Activated T-cell treated with anti-CD3 and anti-CD28 coated beads, Interleukin-2, amount 50 U/mL, for 48 hours (primary cell): ENCODE results near the gene C6orf163.
A peak's percentile ranks its signal among the peaks of the same experiment; 100 is the strongest.

Experiments used
- DNase-seq, 2 experiments: peaks; one replicate each; pipeline ENCODE4 v3.0.0-alpha.2; 2020

Gene C6orf163

GRCh38 chr6:87357479-87358196 lies 13.0 kb downstream of the C6orf163 start:
- DNase-seq = no peak

- DNase-seq = no peak
Observed at GRCh38 chr6:87364602-87365252, 20.1 kb downstream of the C6orf163 start.

GRCh38 chr6:87366072-87366827 lies 21.6 kb downstream of the C6orf163 start:
- DNase-seq = no peak

GRCh38 chr6:87366899-87367298 lies 22.3 kb downstream of the C6orf163 start:
- no peak for DNase-seq

GRCh38 chr6:87373377-87373776 lies 28.8 kb downstream of the C6orf163 start:
- no peak for DNase-seq

- DNase-seq = no peak
Observed at GRCh38 chr6:87375315-87375714, 30.7 kb downstream of the C6orf163 start.

GRCh38 chr6:87376643-87377042 lies 32.0 kb downstream of the C6orf163 start:
- no peak for DNase-seq

- no peak for DNase-seq
Observed at GRCh38 chr6:87378947-87379346, 34.3 kb downstream of the C6orf163 start.

GRCh38 chr6:87382861-87383260 lies 38.2 kb downstream of the C6orf163 start:
- DNase-seq = no peak

- DNase-seq = no peak
Observed at GRCh38 chr6:87384038-87384437, 39.4 kb downstream of the C6orf163 start.

GRCh38 chr6:87384449-87384848 lies 39.8 kb downstream of the C6orf163 start:
- no peak for DNase-seq

- no peak for DNase-seq
Observed at GRCh38 chr6:87391334-87391733, 46.7 kb downstream of the C6orf163 start.

- DNase-seq = peak; percentile 36 to 49
Observed at GRCh38 chr6:87393026-87393622, 48.5 kb downstream of the C6orf163 start.

- DNase-seq = no peak
Observed at GRCh38 chr6:87395431-87395830, 50.8 kb downstream of the C6orf163 start.

GRCh38 chr6:87396595-87397392 lies 52.2 kb downstream of the C6orf163 start:
- DNase-seq = no peak

- DNase-seq = no peak
Observed at GRCh38 chr6:87397656-87398055, 53.0 kb downstream of the C6orf163 start.

- no peak for DNase-seq
Observed at GRCh38 chr6:87401832-87402231, 57.2 kb downstream of the C6orf163 start.

- DNase-seq = no peak
Observed at GRCh38 chr6:87407561-87407900, 62.9 kb downstream of the C6orf163 start.

- DNase-seq = peak; percentile 87 to 88
Observed at GRCh38 chr6:87407901-87408720, 63.5 kb downstream of the C6orf163 start, which contains the start of gene CFAP206. Gene CFAP206 (plus strand): TSS chr6:87407972. CDS start chr6:87409840, 1,868 bp downstream.

GRCh38 chr6:87408721-87409155 lies 64.1 kb downstream of the C6orf163 start:
- no peak for DNase-seq
